DMS153 treated with DMSO at 0.1 percent for 48 hours (cell line): Measurements from ENCODE around the gene VCX2.
"Not testable (repeated sequence)": the region's sequence is repeated elsewhere in the genome, so short reads cannot be mapped to it uniquely, and the experiment has no call there.

Experiments used
- DNase-seq: peaks from one replicate; lab custom pipeline; 2025; ENCODE audit not compliant: unreplicated experiment; lab: John Stamatoyannopoulos, UW

VCX2 gene

GRCh38 chrX:8171169-8171568 lies at the start of gene VCX2:
Gene VCX2 (minus strand): TSS chrX:8171267. CDS start chrX:8170643, 624 bp downstream.
- DNase-seq: not testable (repeated sequence)

DNA sequence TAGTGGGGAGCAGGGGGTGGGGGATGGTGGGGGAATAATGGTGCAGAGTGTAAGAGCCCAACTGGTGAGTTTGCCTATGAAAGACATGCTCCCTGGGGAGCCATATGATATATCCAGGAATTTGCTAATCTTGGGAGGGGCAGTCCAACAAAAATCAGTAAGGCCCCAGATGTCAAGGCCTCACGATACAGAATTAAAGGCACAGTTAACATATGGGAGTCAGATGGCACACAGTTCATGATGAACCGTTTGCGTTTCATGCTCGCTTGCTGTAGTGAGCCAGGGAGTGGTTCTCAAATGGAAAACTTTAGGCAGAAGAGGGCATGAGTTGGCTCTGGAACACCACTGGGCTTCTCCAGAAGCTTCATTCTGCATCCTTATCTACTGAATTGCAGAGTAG lies 33.9 kb upstream of the VCX2 start:
- no peak for DNase-seq

DNA sequence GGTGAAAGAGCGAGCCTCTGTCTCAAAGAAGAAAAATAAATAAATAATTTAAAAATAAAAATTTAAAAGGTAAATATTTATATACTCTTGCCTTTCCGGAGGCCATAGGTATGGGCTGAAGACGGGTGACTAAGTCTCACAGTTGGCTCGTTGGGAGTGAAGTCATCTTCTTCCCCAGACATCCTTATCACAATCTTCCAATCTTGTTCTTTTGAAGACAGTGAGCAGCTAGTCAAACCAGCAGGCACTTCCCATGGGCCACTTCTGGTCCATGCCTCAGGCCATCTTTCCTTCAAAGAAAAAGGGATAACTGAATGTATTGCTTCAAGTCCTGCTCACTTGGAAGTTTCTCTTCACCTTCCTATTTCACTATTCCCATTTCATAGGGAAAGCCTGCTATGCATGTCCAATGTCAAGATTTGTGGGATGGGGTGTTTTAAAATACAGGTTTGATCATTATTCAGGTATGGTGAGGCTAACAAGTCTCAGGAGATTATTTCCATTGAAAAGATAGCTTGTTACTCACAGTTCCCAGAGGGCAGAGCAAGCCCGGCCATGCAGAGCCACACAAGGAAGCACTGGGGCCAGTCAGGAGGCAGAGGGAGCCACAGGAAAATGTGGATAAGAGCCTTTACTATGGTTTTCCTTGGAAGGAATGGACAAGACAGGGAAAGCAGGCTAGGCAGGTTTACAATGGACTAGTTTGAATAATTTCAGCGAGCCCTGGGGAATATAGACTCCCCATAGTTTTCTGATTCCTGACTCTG lies 33.3 kb upstream of the VCX2 start:
- no peak for DNase-seq

DNA sequence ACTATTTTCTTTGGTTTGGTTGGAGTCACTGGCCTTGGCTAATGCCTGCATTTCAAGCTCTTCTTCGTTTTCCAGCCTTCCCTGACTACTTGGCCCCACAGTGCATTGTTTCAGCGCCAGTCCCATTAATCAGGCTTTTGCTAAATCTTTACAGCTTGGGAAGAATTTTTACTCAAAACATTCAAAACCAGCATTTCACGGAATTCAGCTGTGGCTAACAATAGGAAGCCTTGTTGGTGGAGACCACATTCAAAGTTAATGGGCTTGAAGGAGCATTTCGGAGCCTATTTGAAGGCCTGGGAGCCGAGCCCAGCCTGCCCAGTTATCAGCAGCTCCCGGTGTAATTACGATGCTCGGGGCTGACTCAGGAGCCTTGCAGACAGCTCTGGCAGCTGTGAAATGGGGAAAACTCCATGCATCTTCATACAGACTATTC lies 30.8 kb upstream of the VCX2 start:
- DNase-seq: no peak

- no peak for DNase-seq
These were observed 25.7 kb upstream of the VCX2 start for GRCh38 chrX:8196776-8197175.

- no peak for DNase-seq
These were observed 23.1 kb upstream of the VCX2 start for GRCh38 chrX:8194216-8194615.

GRCh38 chrX:8192276-8192675 lies 21.2 kb upstream of the VCX2 start:
- no peak for DNase-seq

- DNase-seq: no peak
These were observed 20.0 kb upstream of the VCX2 start for GRCh38 chrX:8191022-8191421.

GRCh38 chrX:8190341-8190830 lies 19.3 kb upstream of the VCX2 start:
- DNase-seq: no peak

DNA sequence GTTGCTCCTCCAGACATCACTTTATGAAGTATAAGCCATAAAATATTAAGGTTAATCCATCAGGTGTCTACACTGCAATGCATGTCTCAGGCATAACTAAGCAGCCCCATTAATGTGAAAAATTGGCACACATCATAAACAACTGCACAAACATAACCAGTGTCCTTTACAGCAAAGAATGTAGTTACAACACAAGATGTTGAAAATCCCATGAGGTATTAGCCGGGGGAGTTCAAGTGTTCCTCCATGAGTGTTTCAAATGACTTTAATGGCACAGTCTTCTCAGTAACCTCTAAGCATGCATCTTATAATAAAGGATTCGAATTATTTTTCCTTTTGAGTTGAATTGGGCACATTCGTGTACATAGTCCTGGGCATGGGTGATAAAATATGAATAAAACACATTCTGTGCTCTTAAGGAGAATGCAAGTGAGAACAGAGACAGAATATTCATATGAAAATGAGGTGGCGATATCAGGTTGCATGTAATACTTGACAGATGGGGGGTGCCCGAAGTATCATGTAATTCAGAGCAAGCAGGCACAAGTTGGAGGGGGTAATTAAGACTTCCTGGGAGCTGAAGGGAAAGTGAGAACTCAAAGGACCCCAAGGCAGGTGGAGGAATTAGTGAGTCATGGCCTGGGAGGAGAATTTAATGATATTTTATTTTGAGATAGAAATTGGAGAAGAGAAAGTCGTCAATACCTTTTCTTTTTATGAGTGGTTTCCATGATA lies 18.2 kb upstream of the VCX2 start:
- DNase-seq: no peak

DNA sequence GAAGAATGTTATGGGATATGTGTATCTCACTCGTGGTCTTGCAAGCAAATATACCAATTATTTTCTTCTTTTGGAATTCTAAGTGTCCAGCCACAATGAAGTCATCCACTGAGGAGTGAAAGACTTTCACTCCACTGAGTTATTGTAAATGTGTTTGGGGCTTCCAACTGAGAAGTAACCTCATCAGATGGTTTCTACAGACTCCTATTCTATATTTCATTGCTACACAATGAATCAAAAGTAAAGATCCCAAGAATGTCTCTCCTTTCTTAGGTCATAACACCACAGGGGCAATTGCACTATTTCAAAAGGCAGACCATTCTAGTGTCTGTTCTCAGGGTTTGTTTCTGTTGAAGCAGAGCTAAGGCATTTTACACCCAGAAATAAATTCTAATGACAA lies 12.3 kb upstream of the VCX2 start:
- no peak for DNase-seq

GRCh38 chrX:8179656-8180055 lies 8.6 kb upstream of the VCX2 start:
- no peak for DNase-seq

DNA sequence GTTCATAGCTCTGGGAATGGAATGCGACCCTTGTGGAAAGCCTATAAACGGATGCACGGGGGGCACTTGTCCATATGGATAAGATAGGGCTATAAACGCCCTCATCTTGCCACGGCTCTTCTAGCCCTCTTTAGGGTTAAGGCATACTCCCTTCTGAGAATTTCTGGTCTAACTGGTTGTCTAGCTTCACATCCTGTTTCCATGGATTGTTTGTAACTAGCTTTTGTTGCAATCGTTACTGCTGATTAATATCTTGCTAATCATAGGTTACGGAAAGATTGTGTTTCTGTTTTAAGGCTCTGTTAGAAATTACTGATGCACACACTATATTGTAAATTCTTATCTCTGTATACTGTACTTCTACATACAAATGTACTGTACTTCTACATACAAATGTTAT lies 17.1 kb downstream of the VCX2 start:
- DNase-seq: not testable (repeated sequence)

GRCh38 chrX:8147226-8147625 lies 23.8 kb downstream of the VCX2 start:
- DNase-seq: no peak

DNA sequence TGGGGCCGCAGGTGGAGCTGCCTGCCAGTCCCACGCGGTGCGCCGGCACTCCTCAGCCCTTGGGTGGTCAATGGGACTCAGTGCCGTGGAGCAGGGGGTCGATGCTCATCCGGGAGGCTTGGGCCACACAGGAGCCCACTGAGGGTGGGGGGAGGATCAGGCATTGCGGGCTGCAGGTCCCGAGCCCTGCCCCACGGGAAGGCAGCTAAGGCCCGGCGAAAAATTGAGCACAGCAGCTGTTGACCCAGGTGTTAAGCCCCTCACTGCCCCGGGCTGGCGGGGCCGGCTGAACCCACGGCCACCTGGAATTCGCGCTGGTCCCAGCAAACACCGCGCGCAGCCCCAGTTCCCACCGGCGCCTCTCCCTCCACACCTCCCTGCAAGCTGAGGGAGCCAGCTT lies 26.1 kb downstream of the VCX2 start:
- no peak for DNase-seq

- DNase-seq: no peak
These were observed 29.2 kb downstream of the VCX2 start for GRCh38 chrX:8141896-8142295.

DNA sequence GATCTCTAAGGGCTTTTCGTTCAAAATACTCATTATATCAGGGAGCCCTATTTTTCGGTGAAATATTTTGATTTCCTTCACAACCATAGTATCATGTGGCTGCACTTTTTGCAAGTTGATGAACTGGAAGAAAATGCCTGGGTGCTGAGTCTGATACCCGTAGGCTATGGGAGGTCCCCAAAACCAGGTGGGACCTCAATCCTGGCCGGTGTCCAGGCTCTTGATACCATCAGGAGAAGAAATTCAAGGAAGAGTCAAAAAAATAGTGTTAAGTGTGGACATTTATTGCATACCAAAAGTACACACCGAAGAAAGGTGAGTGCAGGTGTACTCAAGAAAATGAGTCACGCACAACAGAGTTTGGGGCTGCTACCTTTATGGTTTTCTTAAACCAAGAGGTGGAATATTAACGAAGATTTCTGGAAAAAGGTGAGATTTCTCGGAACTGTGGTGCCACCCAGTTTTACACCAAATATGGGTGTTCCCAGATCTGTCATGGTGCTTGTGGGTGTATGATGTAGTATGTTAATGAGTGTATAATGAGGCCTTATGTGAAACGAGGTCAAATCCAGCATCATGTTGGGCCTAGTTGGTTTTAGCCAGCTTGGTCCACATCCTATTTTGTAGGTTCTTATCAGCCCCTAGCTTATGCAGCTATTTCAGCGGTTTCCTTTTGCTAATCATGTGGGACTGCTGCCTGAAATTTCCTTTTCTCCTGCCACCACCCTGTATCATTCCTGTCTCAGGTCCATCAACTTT lies 29.9 kb downstream of the VCX2 start:
- no peak for DNase-seq

GRCh38 chrX:8139716-8140115 lies 31.4 kb downstream of the VCX2 start:
- DNase-seq: no peak

GRCh38 chrX:8138252-8138651 lies 32.8 kb downstream of the VCX2 start:
- no peak for DNase-seq

GRCh38 chrX:8126648-8127047 lies 44.4 kb downstream of the VCX2 start:
- no peak for DNase-seq

- DNase-seq: no peak
These were observed 45.0 kb downstream of the VCX2 start for GRCh38 chrX:8126092-8126491.

- DNase-seq: no peak
These were observed 45.5 kb downstream of the VCX2 start for GRCh38 chrX:8125566-8125965.
